ENCODE results near the gene CD1E. TPM values are rescaled to one million over a fixed set of nuclear protein-coding genes. Genes with fewer than 3 reads are reported as not detected.

Gene CD1E
- total RNA-seq, 1 experiment from 2014 or later: not detected

GRCh38 chr1:158396646-158397045, 43.0 kb downstream of the CD1E start:
- Mint-ChIP-seq H3K36me3 (ENCODE audit: insufficient read depth, unreplicated experiment) (no peaks in the 10 kb centered on the region), H3K4me3 (ENCODE audit: unreplicated experiment) (no peak overlapping the region), H3K4me1 (ENCODE audit: insufficient read depth, unreplicated experiment) (no peaks in the 10 kb centered on the region), H3K9me3 (ENCODE audit: unreplicated experiment) (no peaks in the 10 kb centered on the region), H3K27ac (ENCODE audit: low read depth, unreplicated experiment) (no peak overlapping the region), H3K27me3 (ENCODE audit: insufficient read depth, unreplicated experiment) (peaks cover 71% of the 10 kb centered on the region)
- intact Hi-C loops (cut with micrococcal nuclease): no loop called here
- ChIA-PET POLR2A (no interaction called here), CTCF (no interaction called here)
- DNase-seq (ENCODE audit: unreplicated experiment): no peak
- no TSS peak for BruUV-seq (replicated peaks)
- TF ChIP-seq CTCF (IDR thresholded peaks at IDR 0.05; ENCODE audit: unreplicated experiment): no peak

GRCh38 chr1:158398818-158399514, 45.3 kb downstream of the CD1E start, which contains the start of gene OR10T2:
Gene OR10T2, minus strand, starts transcription at chr1:158399466. Its CDS starts 0 bp downstream, at chr1:158399466.
- Mint-ChIP-seq H3K9me3 (ENCODE audit: unreplicated experiment) (no peaks in the 10 kb centered on the region), H3K4me1 (ENCODE audit: insufficient read depth, unreplicated experiment) (no peaks in the 10 kb centered on the region), H3K4me3 (ENCODE audit: unreplicated experiment) (no peak within 1 kb of the TSS), H3K27me3 (ENCODE audit: insufficient read depth, unreplicated experiment) (peaks cover 84% of the 10 kb centered on the region), H3K27ac (ENCODE audit: low read depth, unreplicated experiment) (no peak within 1 kb of the TSS), H3K36me3 (ENCODE audit: insufficient read depth, unreplicated experiment) (no peaks in the 10 kb centered on the region)
- intact Hi-C loops (cut with micrococcal nuclease): no loop called here
- ChIA-PET CTCF (interaction anchor here (0.6 to 0.7 kb wide), 2 partner anchors 159 to 330 kb away, joined by 3 read pairs; no protein-coding TSS in a partner anchor), POLR2A (no interaction called here)
- no peak for DNase-seq (ENCODE audit: unreplicated experiment)
- no TSS peak for BruUV-seq (replicated peaks)
- no peak for TF ChIP-seq CTCF (IDR thresholded peaks at IDR 0.05; ENCODE audit: unreplicated experiment)

- POLR2A ChIA-PET: no interaction called here
- Mint-ChIP-seq H3K4me3 (ENCODE audit: unreplicated experiment) (no peak overlapping the region), H3K36me3 (ENCODE audit: insufficient read depth, unreplicated experiment) (no peaks in the 10 kb centered on the region), H3K9me3 (ENCODE audit: unreplicated experiment) (no peaks in the 10 kb centered on the region), H3K27ac (ENCODE audit: low read depth, unreplicated experiment) (no peak overlapping the region), H3K4me1 (ENCODE audit: insufficient read depth, unreplicated experiment) (no peaks in the 10 kb centered on the region), H3K27me3 (ENCODE audit: insufficient read depth, unreplicated experiment) (peaks cover 94% of the 10 kb centered on the region)
- intact Hi-C loops (cut with micrococcal nuclease): no loop called here
- no TSS peak for BruUV-seq (replicated peaks)
- CTCF ChIA-PET: interaction anchor here (0.6 kb wide), 3 partner anchors 51 to 463 kb away, joined by 3 to 6 read pairs (median 3); no protein-coding TSS in a partner anchor
- no peak for TF ChIP-seq CTCF (IDR thresholded peaks at IDR 0.05; ENCODE audit: unreplicated experiment)
- DNase-seq (ENCODE audit: unreplicated experiment): no peak
These were observed 47.2 kb downstream of the CD1E start for GRCh38 chr1:158400871-158401270.

GRCh38 chr1:158407092-158407491, 53.4 kb downstream of the CD1E start:
- Mint-ChIP-seq H3K36me3 (ENCODE audit: insufficient read depth, unreplicated experiment) (no peaks in the 10 kb centered on the region), H3K27ac (ENCODE audit: low read depth, unreplicated experiment) (no peak overlapping the region), H3K27me3 (ENCODE audit: insufficient read depth, unreplicated experiment) (peaks cover 87% of the 10 kb centered on the region), H3K9me3 (ENCODE audit: unreplicated experiment) (no peaks in the 10 kb centered on the region), H3K4me1 (ENCODE audit: insufficient read depth, unreplicated experiment) (no peaks in the 10 kb centered on the region), H3K4me3 (ENCODE audit: unreplicated experiment) (no peak overlapping the region)
- ChIA-PET POLR2A (no interaction called here), CTCF (interaction anchor here (0.6 kb wide), 2 partner anchors 158 to 644 kb away, joined by 3 read pairs; no protein-coding TSS in a partner anchor)
- no TSS peak for BruUV-seq (replicated peaks)
- intact Hi-C loops (cut with micrococcal nuclease): no loop called here
- no peak for TF ChIP-seq CTCF (IDR thresholded peaks at IDR 0.05; ENCODE audit: unreplicated experiment)
- no peak for DNase-seq (ENCODE audit: unreplicated experiment)

Other genes with a start within 250 kb of the CD1E start
- 0.19 and 0.22 TPM in 2 replicates for gene CD1D, start 173.0 kb upstream of the CD1E start, total RNA-seq (2022)
- not detected in 2 replicates for gene CD1A, start 99.5 kb upstream of the CD1E start, total RNA-seq (2022)
- gene CD1C, start 64.0 kb upstream of the CD1E start, total RNA-seq (2022): not detected in 2 replicates
- not detected in 2 replicates for gene CD1B, start 22.4 kb upstream of the CD1E start, total RNA-seq (2022)
- gene OR10T2, start 45.6 kb downstream of the CD1E start, total RNA-seq (2022): not detected in 2 replicates
- gene OR10K2, start 72.3 kb downstream of the CD1E start, total RNA-seq (2022): not detected in 2 replicates
- not detected in 2 replicates for gene OR10K1, start 107.9 kb downstream of the CD1E start, total RNA-seq (2022)
- gene OR10R2, start 118.3 kb downstream of the CD1E start, total RNA-seq (2022): not detected in 2 replicates
- not detected in 2 replicates for gene OR6Y1, start 200.5 kb downstream of the CD1E start, total RNA-seq (2022)
- gene OR6P1, start 216.7 kb downstream of the CD1E start, total RNA-seq (2022): not detected in 2 replicates
- gene OR10X1, start 226.0 kb downstream of the CD1E start, total RNA-seq (2022): not detected in 2 replicates